AG10803 (cell line): ENCODE data around the gene TBC1D16.
A peak's percentile ranks its signal among the peaks of the same experiment; 100 is the strongest.

Source experiments
- DNase-seq: peaks from one replicate; pipeline ENCODE4 v3.0.0; 2010; ENCODE audit warnings: low read depth
- H3K4me3 ChIP-seq: 2 replicates; pipeline ENCODE4 v1.5.1; 2011; ENCODE audit warnings: mild to moderate bottlenecking, low read length, control low read depth
- CTCF ChIP-seq: conservative IDR thresholded peaks from 2 replicates; pipeline ENCODE4 v1.5.1; 2011; ENCODE audit warnings: mild to moderate bottlenecking, low read length, control low read depth, inconsistent platforms

Gene TBC1D16

GRCh38 chr17:79976451-79976850, 59.2 kb downstream of the TBC1D16 start:
- no peak overlapping the region for H3K4me3 ChIP-seq
- no peak for TF ChIP-seq CTCF
- no peak for DNase-seq

GRCh38 chr17:79975498-79976134, 60.1 kb downstream of the TBC1D16 start:
- DNase-seq = no peak
- H3K4me3 ChIP-seq = no peak overlapping the region
- TF ChIP-seq CTCF = no peak

- H3K4me3 ChIP-seq = no peak overlapping the region
- DNase-seq = no peak
- no peak; the same call in 1 of the 2 replicates for TF ChIP-seq CTCF
Measured at GRCh38 chr17:79974566-79975497, 60.8 kb downstream of the TBC1D16 start.

- no peak for DNase-seq
- no peak for TF ChIP-seq CTCF
- no peak overlapping the region for H3K4me3 ChIP-seq
Measured at GRCh38 chr17:79971651-79972050, 64.0 kb downstream of the TBC1D16 start.

GRCh38 chr17:79970576-79971068, 65.0 kb downstream of the TBC1D16 start:
- TF ChIP-seq CTCF = peak; percentile 28; the same call in 1 of the 2 replicates
- H3K4me3 ChIP-seq = no peak overlapping the region
- DNase-seq = no peak

GRCh38 chr17:79969906-79970305, 65.8 kb downstream of the TBC1D16 start:
- no peak for TF ChIP-seq CTCF
- H3K4me3 ChIP-seq = no peak overlapping the region
- no peak for DNase-seq

- no peak for DNase-seq
- TF ChIP-seq CTCF = no peak
- no peak overlapping the region for H3K4me3 ChIP-seq
Measured at GRCh38 chr17:79968116-79968515, 67.6 kb downstream of the TBC1D16 start.
